ENCODE measurements around the gene HEXIM2. TPM values are rescaled to one million over a fixed set of nuclear protein-coding genes. Genes with fewer than 3 reads are reported as not detected.
A peak's percentile ranks its signal among the peaks of the same experiment; 100 is the strongest.

The HEXIM2 gene
- total and polyA plus RNA-seq, 2 of the 13 experiments (the other 11 are each of a cell fraction or from before 2014, with no cell fraction given) = 27.1 to 32.4 TPM

GRCh38 chr17:45162025-45162687 is 481 bp downstream of the HEXIM2 start (continued):
- no peak for TF ChIP-seq ZNF576 (CRISPR knock-in tag; IDR thresholded peaks at IDR 0.05)
- no peak; the same call in 1 of the 2 replicates for TF ChIP-seq THAP7 (CRISPR knock-in tag; IDR thresholded peaks at IDR 0.05)
- TF ChIP-seq NPAS2 (CRISPR knock-in tag; IDR thresholded peaks at IDR 0.05; ENCODE audit: borderline replicate concordance) = no peak
- TF ChIP-seq ZMAT3 (CRISPR knock-in tag; conservative IDR thresholded peaks at IDR 0.05) = no peak
- 0 out of 2 replicates have a peak, but pooled peaks have one; percentile 32 for TF ChIP-seq ATF5 (CRISPR knock-in tag; IDR thresholded peaks at IDR 0.05; ENCODE audit: low read depth)
- no peak for TF ChIP-seq LCORL (IDR thresholded peaks at IDR 0.05)
- TF ChIP-seq LCORL (CRISPR knock-in tag; IDR thresholded peaks at IDR 0.05) = no peak
- TF ChIP-seq PAXIP1 (CRISPR knock-in tag; conservative IDR thresholded peaks at IDR 0.05) = no peak
- no peak for TF ChIP-seq ZXDC (CRISPR knock-in tag; IDR thresholded peaks at IDR 0.05)
- no peak; the same call in 1 of the 2 replicates for TF ChIP-seq TAF1 (CRISPR knock-in tag; IDR thresholded peaks at IDR 0.05)
- no peak for TF ChIP-seq NFYB (CRISPR knock-in tag; IDR thresholded peaks at IDR 0.05)
- TF ChIP-seq ZNF326 (CRISPR knock-in tag; IDR thresholded peaks at IDR 0.05; ENCODE audit: borderline replicate concordance) = no peak
- TF ChIP-seq HMGA1 (CRISPR knock-in tag; conservative IDR thresholded peaks at IDR 0.05) = no peak
- no peak for TF ChIP-seq MBNL3 (CRISPR knock-in tag; conservative IDR thresholded peaks at IDR 0.05)
- TF ChIP-seq IKZF4 (CRISPR knock-in tag; IDR thresholded peaks at IDR 0.05; ENCODE audit: borderline replicate concordance, low read depth, not compliant biosample characterization) = no peak
- TF ChIP-seq, protein P1, sequence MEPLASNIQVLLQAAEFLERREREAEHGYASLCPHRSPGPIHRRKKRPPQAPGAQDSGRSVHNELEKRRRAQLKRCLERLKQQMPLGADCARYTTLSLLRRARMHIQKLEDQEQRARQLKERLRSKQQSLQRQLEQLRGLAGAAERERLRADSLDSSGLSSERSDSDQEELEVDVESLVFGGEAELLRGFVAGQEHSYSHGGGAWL (CRISPR knock-in tag; IDR thresholded peaks at IDR 0.05) = no peak; the same call in 1 of the 2 replicates
- TF ChIP-seq ZNF160 (CRISPR knock-in tag; IDR thresholded peaks at IDR 0.05) = no peak; the same call in 1 of the 2 replicates
- TF ChIP-seq EZH2 (conservative IDR thresholded peaks at IDR 0.05; ENCODE audit: low read depth, low read length) = no peak
- 0 out of 2 replicates have a peak, but pooled peaks have one; percentile 68 for TF ChIP-seq FOXO4 (CRISPR knock-in tag; conservative IDR thresholded peaks at IDR 0.05)
- TF ChIP-seq SAP130 (CRISPR knock-in tag; IDR thresholded peaks at IDR 0.05; ENCODE audit: low read depth) = no peak
